Measurements from ENCODE around the gene MUC5B.

- no peak for TF ChIP-seq EZH2 (IDR thresholded peaks at IDR 0.05)
- TF ChIP-seq CTCF (IDR thresholded peaks at IDR 0.05) = no peak
Measured at GRCh38 chr11:1300121-1300520, 77.3 kb downstream of the MUC5B start.

Measured in neural progenitor cell (in vitro differentiated cells).